Activated gamma-delta T cell (primary cell): ENCODE results near the gene UBR3.

Source experiments
- DNase-seq: peaks from one replicate; lab custom pipeline; 2025; lab: John Stamatoyannopoulos, UW

UBR3 gene

DNA sequence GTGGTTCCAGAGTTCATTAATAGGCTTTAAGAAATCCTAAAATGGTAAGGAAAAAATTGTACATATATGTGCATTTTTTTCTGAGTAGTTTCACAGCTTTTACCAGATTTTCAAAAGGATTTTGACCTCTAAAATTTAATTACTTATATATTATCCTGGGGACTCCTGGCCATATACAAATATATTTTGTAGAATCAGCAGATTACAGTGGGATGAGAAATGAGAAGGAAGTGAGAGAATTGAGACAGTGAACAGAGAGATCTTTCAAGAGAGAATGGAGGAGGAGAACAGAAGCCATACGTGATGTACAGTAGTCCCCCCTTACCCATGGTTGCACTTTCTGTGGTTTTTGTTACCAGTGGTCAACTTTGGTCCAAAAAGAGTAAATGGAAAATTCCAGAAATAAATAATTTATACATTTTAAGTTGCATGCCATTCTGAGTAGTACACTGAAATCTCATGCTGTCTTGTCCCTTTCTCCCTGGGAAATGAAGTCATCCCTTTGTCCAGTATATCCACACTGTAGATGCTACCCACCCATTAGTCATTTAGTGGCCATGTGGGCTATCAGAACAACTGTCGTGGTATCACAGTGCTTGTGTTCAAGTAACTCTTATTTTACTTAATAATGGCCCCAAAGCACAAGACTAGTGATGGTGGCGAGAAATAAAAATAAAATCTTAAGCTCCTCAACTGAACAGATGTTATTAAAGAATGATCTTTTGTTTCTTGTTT is 220.2 kb downstream of the UBR3 start:
- no peak for DNase-seq

DNA sequence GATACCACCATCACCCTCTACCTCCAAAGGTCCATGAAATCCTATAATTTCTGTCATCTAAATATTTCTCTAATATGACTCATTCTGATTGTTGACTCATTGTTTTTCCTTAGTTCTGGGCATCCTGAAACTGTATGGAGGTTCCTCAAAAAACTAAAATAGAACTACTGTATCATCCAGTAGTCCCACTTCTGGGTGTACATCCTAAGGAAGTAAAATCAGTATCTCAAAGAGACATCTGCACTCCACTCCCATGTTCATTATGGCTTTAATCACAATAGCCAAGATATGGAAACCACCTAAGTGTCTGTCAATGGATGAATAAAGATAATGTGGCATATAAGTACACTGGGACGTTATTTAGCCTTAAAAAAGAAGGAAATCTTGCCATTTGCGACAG is 224.9 kb downstream of the UBR3 start:
- DNase-seq, result no peak

DNA sequence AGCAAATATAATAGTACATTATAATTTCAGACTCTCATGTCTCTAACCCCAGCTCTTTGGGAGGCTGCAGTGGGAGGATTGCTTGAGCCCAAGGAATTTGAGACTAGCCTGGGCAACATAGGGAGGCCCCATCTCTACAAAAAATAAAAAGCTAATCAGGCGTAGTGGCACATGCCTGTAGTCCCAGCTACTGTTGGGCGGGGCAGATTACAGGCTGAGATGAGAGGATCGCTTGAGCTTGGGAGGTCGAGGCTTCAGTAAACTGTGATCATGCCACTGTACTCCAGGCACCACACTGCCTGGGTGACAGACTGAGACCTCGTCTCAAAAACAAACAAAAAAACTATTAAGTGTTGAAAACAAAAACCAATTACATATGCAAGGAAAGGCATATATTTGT is 227.7 kb downstream of the UBR3 start:
- DNase-seq, result no peak

DNA sequence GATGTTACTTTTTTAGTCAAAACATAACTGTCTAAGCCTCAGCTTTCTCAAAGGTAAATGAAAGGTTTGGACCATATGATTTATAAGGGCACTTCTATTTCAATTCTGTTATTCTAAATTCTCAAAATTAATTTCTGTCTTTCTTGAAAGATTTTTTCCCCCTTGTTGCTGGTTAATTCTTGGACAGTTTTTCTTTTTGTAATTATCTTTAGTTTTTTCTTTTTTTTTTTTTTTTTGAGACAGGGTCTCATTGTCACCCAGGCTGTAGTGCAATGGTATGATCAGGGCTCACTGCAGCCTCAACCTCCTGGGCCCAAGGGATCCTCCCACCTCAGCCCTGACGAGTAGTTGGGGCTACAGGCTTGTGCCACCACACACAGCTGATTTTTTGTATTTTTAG is 229.6 kb downstream of the UBR3 start:
- DNase-seq, result no peak

DNA sequence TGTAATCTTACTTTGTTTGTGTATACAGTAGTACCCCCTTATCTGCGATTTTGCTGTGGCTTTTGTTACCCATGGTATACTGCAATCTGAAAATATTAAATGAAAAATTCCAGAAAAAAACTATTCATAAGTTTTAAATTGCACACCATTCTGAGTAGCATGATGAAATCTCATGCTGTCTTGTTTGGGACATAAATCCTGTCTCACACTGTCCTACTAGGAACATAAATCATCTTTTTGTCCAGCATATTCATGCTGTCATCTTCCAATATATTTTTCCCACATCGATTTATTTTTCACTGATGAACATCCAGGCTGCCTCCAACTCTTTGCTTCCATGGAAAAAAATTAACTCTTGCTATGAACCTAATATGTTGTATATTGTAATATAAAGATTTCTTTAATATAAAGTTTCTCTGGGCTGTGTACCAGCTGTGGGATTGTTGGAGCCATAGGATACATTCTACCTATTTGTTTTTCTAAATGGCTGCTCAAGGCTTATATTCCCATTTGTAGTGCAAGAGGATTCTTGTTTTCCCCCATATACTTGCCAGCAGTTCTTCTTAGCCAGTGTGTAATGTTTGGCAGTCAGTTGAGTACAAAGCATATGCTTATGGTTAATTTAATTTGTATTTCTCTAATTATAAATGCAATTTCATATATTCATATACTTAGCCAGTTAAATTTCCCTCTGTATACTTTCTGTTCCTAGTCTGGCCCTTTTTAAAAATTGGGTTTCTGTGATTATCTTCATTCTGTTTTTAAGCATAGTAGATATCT is 236.4 kb downstream of the UBR3 start:
- no peak for DNase-seq

DNA sequence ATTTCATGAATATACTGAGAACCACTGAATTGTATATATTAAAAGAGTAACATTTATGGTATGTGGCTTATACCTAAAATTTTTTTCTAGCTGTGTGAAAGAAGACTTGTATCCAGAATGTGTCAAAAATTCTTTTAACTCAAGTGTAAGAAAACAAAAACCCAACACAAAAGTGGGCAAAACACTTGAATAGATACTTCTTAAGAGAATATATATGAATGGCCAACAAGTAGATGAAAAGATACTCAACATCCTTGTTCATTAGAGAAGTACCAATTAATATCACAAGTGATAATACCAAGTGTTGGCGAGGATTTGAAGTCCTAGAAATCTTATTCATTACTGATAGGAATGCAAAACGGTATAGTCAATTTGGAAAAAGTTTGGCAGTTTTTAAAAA is 243.5 kb downstream of the UBR3 start:
- DNase-seq, result no peak

DNA sequence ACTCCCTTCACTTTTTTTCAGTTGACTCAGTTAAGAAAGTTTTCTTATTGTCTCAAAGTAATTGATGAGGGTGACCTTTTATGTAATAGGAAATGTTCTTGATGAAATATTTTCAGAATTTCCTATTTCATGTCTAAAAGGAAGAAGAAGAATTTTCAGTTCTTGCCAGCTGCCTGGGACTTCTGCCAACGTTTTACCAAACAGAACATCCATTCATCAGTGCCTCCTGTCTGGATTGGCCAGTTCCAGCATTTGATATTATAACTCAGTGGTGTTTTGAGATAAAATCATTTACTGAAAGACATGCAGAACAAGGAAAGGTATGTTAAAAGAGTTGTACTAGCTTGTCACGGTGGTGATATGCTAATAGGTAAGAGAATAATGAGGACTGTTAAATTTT is 246.0 kb downstream of the UBR3 start:
- DNase-seq, result no peak

DNA sequence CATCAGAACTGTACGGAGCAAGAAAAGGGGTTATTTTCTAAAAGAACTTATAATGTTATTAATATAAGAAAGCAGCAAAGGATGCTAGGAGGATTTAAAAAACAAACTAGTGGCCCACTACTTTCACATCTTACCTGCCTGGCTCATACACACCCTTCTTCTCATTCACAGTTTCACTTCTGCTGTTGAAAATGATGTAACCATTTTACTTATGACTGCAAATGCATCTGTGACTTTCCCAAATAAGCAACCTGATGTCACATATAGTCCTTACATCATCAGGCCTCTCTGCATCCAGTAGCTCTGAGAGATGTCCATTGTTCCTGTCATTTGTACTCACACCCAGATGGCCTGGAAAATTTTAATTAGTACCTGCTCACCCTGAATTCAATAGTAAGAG is 248.9 kb downstream of the UBR3 start:
- DNase-seq, result no peak

DNA sequence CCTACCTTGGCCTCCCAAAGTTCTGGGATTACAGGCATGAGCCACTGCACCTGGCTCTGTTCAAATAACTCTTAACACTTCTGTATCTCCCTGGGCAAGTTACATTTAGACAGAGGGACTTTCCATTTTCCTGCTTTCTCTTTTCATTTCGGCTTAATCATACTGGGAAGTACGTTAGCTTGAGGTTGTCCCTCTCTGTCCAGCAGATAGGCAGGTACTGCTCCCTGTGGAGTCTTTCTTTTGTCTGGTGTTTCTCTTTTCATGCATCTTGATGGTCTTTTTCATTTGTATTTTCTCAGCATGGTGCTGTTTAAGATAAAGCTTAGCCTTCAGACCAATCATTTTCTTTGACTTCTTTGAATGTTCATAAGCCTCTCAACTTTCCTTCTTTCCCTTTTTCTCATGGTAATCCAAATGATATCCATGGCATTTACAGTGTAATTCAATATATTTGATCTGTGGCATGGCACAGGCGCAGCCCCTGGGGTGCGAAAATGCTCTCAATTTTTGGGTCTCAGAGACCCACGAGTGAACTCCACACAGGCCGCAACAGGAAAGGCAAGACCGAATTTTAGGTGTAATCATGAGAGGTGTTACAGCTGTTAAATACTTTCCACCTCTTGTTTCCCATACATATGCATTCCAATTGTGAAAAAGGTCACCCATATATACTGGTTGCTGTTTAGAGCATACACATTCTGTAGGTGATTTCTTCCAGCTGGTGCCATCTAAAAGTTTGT is 250.7 kb downstream of the UBR3 start:
- DNase-seq, result no peak

DNA sequence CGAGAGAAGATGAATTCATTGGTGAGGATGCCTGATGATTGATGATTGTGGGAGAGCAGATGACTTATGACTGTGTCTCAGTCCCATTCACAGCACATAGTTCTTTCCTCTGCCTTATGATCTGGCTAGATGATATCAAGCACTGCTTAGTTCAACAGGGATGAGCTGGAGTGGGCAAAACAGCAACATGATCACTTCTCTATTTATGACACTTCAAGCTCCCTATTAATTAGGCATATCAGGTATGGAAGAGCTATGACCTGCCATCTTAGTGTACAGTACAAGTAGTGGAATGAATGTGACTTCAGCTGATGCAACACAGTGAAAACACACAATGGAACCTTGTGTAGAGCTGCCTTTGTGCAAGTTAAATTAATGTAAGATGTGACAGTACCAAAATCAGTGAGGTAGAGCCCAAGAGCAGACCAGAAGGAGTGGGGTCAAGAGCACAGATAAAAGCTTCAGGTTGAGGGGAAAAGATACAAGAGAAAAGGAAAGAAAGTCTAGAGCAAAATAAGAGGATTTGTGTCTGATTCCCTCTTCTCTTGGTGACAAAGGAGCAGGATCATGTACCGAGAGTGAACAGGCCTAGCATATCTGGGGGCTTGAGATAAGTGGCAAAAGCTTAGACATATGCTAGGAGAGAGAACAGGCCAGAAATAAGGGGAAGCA is 257.7 kb downstream of the UBR3 start:
- DNase-seq, result no peak

DNA sequence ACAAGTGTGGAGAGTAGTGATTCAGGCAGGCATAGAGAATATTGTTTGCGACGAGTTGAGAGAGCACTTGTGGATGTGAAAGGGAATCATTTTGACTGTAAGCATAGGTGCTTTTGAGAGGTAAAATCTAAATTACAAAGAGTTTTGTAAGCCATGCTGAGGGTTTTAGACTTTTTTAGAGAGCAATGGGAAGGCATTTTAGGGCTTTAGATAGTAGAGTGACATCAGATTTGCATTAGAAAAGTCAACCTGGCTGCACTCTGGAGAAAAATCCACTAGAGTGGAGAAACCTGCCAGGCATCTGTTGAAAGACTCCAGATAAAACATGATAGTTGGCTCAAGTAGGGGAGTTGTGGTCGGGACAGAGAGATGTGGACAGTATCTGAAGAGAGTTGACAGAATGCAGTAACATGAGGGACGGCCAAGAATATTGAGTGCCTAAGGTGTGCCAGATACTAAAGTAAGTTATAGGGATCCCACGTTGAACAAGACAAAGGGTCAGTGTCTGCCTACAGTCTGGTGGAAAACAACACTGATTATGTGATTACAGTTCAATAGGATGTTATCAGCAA is 258.9 kb downstream of the UBR3 start:
- no peak for DNase-seq

DNA sequence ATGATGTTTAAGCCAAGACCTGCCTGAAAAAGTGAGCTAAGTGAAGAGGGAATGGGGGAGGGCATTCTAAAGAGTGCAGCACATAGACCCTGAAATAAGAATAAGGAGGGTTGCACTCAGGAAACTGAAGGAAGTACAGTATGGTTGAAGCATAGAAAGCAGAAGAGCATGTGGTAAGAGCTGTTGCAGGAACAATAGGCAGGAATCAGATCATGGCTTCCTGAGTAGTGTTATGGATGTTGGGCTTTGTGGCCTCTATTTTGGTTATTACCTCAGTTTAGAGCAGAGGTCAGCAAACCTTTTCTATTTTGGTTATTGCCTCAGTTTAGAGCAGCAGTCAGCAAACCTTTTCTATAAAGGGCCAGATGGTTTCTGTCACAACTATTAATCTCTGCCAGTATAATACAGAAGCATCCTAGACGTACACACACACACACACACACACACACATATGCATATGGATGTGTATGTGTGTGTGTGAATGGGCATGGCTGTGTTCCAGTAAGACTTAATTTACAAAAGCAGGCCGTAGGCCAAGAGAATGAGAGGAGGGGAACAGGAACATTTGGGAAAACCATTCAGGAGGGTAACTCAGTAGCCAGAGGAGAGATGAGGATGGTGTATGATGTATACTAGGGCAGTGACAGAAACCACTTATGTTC is 259.6 kb downstream of the UBR3 start:
- no peak for DNase-seq

DNA sequence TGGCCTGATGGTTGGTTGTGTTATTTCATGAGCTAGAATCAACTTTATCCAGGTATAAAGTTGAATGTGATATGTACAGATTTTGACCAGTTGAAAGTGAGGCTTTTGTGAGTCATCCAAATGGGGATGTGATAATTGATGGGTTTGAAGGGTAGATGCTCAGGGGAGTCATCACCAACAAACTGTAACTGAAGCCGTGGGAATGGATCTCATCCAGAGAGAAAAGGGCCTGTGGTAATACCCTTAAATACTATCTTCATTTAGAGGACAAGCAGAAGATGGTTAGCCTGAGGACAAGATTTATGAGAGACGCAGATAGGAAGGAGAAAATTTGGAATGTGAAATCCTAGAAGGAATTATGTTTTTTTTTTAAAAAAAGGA is 260.1 kb downstream of the UBR3 start:
- no peak for DNase-seq

DNA sequence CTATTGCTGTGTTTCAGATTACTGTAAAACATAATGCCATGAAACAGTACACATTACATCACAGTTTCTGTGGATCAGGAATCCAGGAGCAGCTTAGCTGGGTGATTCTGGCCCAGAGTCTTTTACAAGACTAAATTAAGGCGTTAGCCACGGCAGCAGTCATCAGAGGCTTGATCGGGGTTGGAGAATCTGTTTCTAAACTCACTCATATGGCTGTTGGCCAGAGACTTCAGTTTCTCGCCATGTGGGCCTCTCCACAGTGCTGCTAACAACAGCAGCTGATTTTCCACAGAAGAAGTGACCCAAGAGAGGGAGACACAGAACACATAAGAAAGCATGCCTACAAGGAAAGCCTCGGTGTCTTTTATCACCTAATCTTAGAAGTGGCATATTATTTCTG is 261.5 kb downstream of the UBR3 start:
- DNase-seq, result no peak

DNA sequence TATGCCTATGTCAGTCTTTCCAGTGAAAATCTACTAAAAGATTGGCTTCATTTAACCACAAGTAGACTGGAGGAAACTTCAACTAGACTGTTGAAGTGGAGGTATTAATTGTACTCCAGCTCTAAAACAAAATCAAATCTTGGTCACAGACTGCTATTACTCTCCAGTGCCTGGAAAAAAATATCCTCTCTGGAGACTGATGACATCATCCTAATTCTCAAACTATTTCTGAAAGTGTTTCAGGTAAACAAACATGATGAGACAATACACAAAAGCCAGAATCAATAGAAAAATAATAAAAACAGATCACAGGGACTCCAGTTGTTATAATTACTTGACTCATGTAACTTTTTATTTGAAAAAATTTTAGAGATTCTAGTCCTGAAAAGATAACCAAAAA is 263.0 kb downstream of the UBR3 start:
- no peak for DNase-seq

DNA sequence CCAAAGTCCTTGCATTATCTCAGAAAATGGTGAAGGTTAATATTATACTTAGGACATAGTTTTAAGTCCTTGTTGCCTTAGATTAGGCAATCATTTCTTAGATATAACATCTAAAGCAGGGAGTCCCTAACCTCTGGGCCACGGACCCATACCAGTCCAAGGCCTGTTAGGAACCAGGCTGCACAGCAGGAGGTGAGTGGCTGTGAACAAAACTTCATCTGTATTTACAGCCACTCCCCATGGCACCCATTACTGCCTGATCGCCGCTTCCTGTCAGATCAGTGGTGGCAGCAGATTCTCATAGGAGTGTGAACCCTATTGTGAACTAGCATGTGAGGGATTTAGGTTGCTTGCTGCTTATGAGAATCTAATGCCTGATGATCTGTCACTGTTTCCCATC is 264.2 kb downstream of the UBR3 start:
- DNase-seq, result no peak

DNA sequence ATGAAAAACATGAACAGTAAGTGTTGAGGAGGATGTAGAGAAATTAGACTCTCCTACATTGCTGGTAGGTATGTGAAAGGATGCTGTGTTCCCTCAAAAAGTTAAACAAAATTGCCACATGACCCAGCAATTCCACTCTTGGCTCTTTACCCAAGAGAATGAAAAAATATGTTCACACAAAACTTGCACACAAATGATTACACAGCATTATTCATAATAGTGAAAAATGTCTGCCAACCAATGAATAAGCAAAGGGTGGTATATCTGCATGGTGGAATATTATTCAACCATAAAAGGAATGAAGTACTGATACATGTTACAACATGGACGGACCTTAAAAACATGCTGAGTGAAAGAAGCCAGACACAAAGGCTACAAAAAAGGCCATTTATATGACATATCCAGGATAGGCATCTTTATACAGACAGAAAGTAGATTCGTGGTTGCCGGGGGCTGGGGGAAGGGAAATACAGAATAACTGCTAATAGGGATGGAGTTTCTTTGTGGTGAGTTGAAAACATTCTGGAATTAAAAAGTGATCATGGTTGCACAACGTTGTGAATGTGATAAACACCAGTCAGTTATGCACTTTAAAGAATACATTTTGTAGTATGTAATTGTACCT is 265.3 kb downstream of the UBR3 start:
- DNase-seq, result no peak

DNA sequence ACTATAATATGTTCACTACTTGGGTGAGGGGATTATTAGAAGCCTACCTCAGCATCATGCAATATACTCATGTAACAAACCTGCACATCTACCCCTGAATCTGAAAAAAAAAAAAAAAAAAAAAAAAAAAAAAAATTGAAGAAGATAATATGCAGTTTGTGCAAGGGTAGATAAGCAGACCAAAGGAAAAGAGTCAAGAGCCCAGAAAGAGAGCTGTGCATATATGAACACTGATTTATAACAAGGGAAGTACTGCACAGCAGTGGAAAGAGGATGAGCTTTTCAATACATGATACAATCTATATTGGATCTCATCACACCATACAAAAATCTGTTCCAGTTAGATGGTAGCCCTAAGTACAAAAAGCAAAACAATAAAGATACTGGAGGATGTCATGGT is 268.1 kb downstream of the UBR3 start:
- DNase-seq, result no peak

DNA sequence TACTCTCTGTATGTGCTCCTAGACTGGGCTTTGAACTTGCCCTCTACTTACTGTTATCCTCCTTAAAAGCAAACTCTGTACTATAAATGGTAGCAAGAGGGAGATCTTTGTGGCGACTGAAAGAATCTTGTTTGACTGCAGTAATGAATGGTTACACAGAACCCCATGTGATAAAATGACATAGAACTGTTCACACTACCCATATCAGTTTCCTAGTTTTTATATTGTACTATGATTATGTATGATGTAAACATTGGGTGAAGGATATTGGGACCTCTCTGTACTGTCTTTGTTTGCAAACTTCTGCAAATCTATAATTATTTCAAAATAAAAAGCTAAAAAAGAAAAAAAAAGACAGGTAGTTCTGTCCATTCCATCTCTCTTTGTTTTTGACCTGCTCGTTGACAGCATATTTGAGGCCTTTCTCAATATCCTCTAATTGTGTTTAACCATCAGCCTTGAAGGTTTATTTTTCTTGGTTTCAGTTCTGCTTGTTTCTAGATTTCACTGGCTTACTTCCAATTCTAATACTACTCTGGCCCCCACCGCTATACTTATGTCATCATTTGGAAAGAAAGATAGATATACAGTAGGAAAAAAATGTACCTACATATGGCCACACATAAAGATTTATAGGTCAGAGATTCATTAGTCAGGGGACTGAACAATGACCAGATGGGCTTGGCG is 271.5 kb downstream of the UBR3 start:
- DNase-seq, result no peak

DNA sequence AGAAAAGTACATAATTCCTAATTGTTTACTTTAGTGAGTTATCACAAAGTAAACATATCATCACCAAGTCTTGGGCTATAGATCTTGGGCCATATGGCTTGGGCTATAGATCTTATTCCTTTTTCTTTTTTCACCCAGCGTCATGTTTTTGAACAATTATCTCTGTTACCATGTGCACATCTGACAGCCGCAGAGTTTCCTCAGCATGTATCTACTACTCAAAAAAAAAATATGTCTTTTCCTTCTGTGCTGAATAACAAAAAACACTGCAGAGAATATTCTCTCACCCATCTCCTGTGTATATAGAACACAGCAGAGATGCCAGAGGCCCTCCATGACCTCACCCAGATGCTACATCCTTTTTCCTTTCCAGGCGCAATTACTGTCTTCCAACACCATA is 274.5 kb downstream of the UBR3 start:
- DNase-seq, result no peak
